Osteoblast (primary cell): ENCODE results near the gene ATP6V1C2. TPM values are rescaled to one million over a fixed set of nuclear protein-coding genes. Genes with fewer than 3 reads are reported as not detected.

Source experiments
- DNase-seq: peaks from one replicate; pipeline ENCODE4 v3.0.0; 2011; ENCODE audit warnings: low spot score, mixed read lengths; ENCODE audit not compliant: insufficient read length; ENCODE audit errors: missing footprints
- H2AFZ ChIP-seq: 2 replicates; pipeline ENCODE4 v1.6.0; 2011; ENCODE audit warnings: mild to moderate bottlenecking, low read length
- H3K27ac ChIP-seq: 2 replicates; pipeline ENCODE4 v1.5.1; 2011; ENCODE audit warnings: mild to moderate bottlenecking, low read depth, low read length, moderate library complexity
- H3K27me3 ChIP-seq: 2 replicates; pipeline ENCODE4 v1.6.0; 2012; ENCODE audit warnings: mild to moderate bottlenecking, control low read depth, inconsistent platforms, low read length, moderate library complexity; ENCODE audit not compliant: insufficient read depth
- H3K36me3 ChIP-seq: 2 replicates; pipeline ENCODE4 v1.5.1; 2011; ENCODE audit warnings: mild to moderate bottlenecking, low read length, control low read depth, moderate library complexity; ENCODE audit not compliant: insufficient read depth
- H3K4me1 ChIP-seq: 2 replicates; pipeline ENCODE4 v1.5.1; 2011; ENCODE audit warnings: mild to moderate bottlenecking, low read length, control low read depth, moderate library complexity; ENCODE audit not compliant: insufficient read depth
- H3K4me2 ChIP-seq: 2 replicates; pipeline ENCODE4 v1.6.0; 2011; ENCODE audit warnings: mild to moderate bottlenecking, low read length; ENCODE audit not compliant: insufficient read depth
- H3K4me3 ChIP-seq: fragments of 200-600 bp; sonication (generic); 3 replicates; pipeline ENCODE4 v1.5.1; 2012; ENCODE audit warnings: mild to moderate bottlenecking, low read length, inconsistent platforms; ENCODE audit not compliant: insufficient read depth
- H3K79me2 ChIP-seq: 2 replicates; pipeline ENCODE4 v1.6.0; 2012; ENCODE audit warnings: mild to moderate bottlenecking, low read length, control low read depth, inconsistent platforms; ENCODE audit not compliant: insufficient read depth
- H3K9me3 ChIP-seq: 2 replicates; pipeline ENCODE4 v1.5.1; 2011; ENCODE audit warnings: low read depth, low read length, control low read depth
- H4K20me1 ChIP-seq: 2 replicates; pipeline ENCODE4 v1.6.0; 2012; ENCODE audit warnings: mild to moderate bottlenecking, low read length, control low read depth; ENCODE audit not compliant: insufficient read depth
- total RNA-seq: library from RNA; depleted of rRNA; stranded (reverse); fragments of >200 nt; gene quantifications from 2 replicates; pipeline ENCODE4 v1.2.3, GENCODE V29; 2012
- TF ChIP-seq, protein P1 (sequence below): IDR thresholded peaks from 2 replicates; pipeline ENCODE4 v1.5.1; 2011; ENCODE audit warnings: mild to moderate bottlenecking, low read depth, low read length, moderate library complexity; ENCODE audit errors: extremely low read depth

ATP6V1C2 gene
- total RNA-seq, 1 donor: under 0.01 TPM

GRCh38 chr2:10755621-10756020, 34.2 kb downstream of the ATP6V1C2 start:
- Histone ChIP-seq H3K27me3 (peaks cover 5% of the 10 kb centered on the region), H3K4me3 (no peak overlapping the region), H3K36me3 (no peaks in the 10 kb centered on the region), H3K27ac (no peak overlapping the region), H3K4me1 (no peaks in the 10 kb centered on the region), H2AFZ (no peak overlapping the region), H3K4me2 (no peak overlapping the region), H3K79me2 (no peaks in the 10 kb centered on the region), H3K9me3 (no peaks in the 10 kb centered on the region), H4K20me1 (no peaks in the 10 kb centered on the region)
- no peak for DNase-seq
- TF ChIP-seq, protein P1, sequence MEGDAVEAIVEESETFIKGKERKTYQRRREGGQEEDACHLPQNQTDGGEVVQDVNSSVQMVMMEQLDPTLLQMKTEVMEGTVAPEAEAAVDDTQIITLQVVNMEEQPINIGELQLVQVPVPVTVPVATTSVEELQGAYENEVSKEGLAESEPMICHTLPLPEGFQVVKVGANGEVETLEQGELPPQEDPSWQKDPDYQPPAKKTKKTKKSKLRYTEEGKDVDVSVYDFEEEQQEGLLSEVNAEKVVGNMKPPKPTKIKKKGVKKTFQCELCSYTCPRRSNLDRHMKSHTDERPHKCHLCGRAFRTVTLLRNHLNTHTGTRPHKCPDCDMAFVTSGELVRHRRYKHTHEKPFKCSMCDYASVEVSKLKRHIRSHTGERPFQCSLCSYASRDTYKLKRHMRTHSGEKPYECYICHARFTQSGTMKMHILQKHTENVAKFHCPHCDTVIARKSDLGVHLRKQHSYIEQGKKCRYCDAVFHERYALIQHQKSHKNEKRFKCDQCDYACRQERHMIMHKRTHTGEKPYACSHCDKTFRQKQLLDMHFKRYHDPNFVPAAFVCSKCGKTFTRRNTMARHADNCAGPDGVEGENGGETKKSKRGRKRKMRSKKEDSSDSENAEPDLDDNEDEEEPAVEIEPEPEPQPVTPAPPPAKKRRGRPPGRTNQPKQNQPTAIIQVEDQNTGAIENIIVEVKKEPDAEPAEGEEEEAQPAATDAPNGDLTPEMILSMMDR: no peak

GRCh38 chr2:10757814-10758286, 36.4 kb downstream of the ATP6V1C2 start:
- no peaks in the 10 kb centered on the region for H3K79me2 ChIP-seq
- no peaks in the 10 kb centered on the region for H3K27me3 ChIP-seq
- no peak overlapping the region for H3K4me2 ChIP-seq
- H3K27ac ChIP-seq: no peak overlapping the region
- H3K4me3 ChIP-seq: no peak overlapping the region
- no peaks in the 10 kb centered on the region for H3K4me1 ChIP-seq
- TF ChIP-seq, protein P1: no peak
- DNase-seq: no peak
- no peaks in the 10 kb centered on the region for H4K20me1 ChIP-seq
- no peak overlapping the region for H2AFZ ChIP-seq
- H3K36me3 ChIP-seq: no peaks in the 10 kb centered on the region
- no peaks in the 10 kb centered on the region for H3K9me3 ChIP-seq

GRCh38 chr2:10759151-10759714, 37.8 kb downstream of the ATP6V1C2 start:
- H3K27ac ChIP-seq: no peak overlapping the region
- H3K36me3 ChIP-seq: no peaks in the 10 kb centered on the region
- no peak overlapping the region for H2AFZ ChIP-seq
- no peak overlapping the region for H3K4me2 ChIP-seq
- H3K4me3 ChIP-seq: no peak overlapping the region
- TF ChIP-seq, protein P1: no peak
- peaks cover 7% of the 10 kb centered on the region for H3K27me3 ChIP-seq
- no peaks in the 10 kb centered on the region for H3K4me1 ChIP-seq
- no peaks in the 10 kb centered on the region for H4K20me1 ChIP-seq
- no peaks in the 10 kb centered on the region for H3K79me2 ChIP-seq
- no peak for DNase-seq
- H3K9me3 ChIP-seq: no peaks in the 10 kb centered on the region

DNA sequence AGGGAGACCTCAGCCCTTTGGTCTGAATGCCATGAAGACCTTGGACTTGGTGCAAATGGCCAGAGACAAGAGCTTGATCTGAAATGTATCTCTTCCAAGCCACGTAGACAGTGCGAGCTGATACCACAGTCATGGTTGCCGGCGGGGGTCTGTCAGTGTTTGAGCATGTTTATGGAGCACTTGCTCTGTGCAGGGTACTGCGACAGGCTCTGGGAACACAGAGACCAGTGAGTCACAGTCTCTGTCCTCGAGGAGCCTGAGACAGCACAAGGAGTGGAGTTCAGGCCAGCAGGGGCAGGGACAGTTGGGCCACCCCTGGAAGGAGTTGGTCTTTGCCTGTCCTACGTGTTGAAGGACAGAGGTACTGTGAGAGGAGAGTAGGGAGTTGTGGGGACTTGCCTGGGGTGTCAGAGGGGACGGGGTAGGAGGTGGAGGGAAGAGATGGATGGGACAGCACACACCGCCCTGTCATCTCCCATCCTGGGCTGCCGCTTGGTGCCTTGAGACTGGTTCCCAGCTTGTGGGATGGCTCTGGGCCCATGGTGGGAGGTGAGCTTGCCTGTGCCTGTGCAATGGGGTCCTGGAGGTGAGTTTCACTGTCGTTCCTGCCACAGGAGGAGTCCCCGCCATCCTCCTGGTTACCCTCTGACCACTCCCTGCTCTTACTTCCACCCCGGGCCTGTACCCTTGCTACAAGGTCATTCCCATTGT, 39.5 kb downstream of the ATP6V1C2 start:
- DNase-seq: peak; percentile 70
- H3K4me2 ChIP-seq: no peak overlapping the region
- no peak overlapping the region for H3K27ac ChIP-seq
- H3K79me2 ChIP-seq: no peaks in the 10 kb centered on the region
- H3K36me3 ChIP-seq: no peaks in the 10 kb centered on the region
- H2AFZ ChIP-seq: no peak overlapping the region
- TF ChIP-seq, protein P1: no peak
- H3K4me1 ChIP-seq: no peaks in the 10 kb centered on the region
- peaks cover 13% of the 10 kb centered on the region for H3K27me3 ChIP-seq
- no peaks in the 10 kb centered on the region for H3K9me3 ChIP-seq
- no peak overlapping the region for H3K4me3 ChIP-seq
- H4K20me1 ChIP-seq: no peaks in the 10 kb centered on the region
